HS-5 (cell line): ENCODE data around the gene LIX1.
"Not testable (repeated sequence)": the region's sequence is repeated elsewhere in the genome, so short reads cannot be mapped to it uniquely, and the experiment has no call there.

ENCODE experiments used
- DNase-seq: peaks from one replicate; pipeline ENCODE4 v3.0.0-alpha.2; 2012; ENCODE audit warnings: low read depth

LIX1 gene

GRCh38 chr5:97141539-97141938 is 872 bp downstream of the LIX1 start:
- no peak for DNase-seq

GRCh38 chr5:97141031-97141430 is 1.4 kb downstream of the LIX1 start:
- DNase-seq: no peak

GRCh38 chr5:97140250-97140649 is 2.2 kb downstream of the LIX1 start:
- not testable (repeated sequence) for DNase-seq

GRCh38 chr5:97136475-97136874 is 5.9 kb downstream of the LIX1 start:
- no peak for DNase-seq

- no peak for DNase-seq
Observed at GRCh38 chr5:97135868-97136267, 6.5 kb downstream of the LIX1 start.

GRCh38 chr5:97134634-97135033 is 7.8 kb downstream of the LIX1 start:
- DNase-seq: no peak

GRCh38 chr5:97133101-97133500 is 9.3 kb downstream of the LIX1 start:
- DNase-seq: no peak

GRCh38 chr5:97131921-97132320 is 10.5 kb downstream of the LIX1 start:
- DNase-seq: no peak

GRCh38 chr5:97131139-97131710 is 11.2 kb downstream of the LIX1 start:
- no peak for DNase-seq

GRCh38 chr5:97127727-97128126 is 14.7 kb downstream of the LIX1 start:
- DNase-seq: no peak

- DNase-seq: no peak
Observed at GRCh38 chr5:97125125-97125683, 17.2 kb downstream of the LIX1 start.

- DNase-seq: no peak
Observed at GRCh38 chr5:97124335-97124734, 18.1 kb downstream of the LIX1 start.

- no peak for DNase-seq
Observed at GRCh38 chr5:97121848-97122247, 20.6 kb downstream of the LIX1 start.

GRCh38 chr5:97120195-97120594 is 22.2 kb downstream of the LIX1 start:
- no peak for DNase-seq

GRCh38 chr5:97119007-97119390 is 23.4 kb downstream of the LIX1 start:
- no peak for DNase-seq

- DNase-seq: no peak
Observed at GRCh38 chr5:97118261-97119006, 24.0 kb downstream of the LIX1 start.

GRCh38 chr5:97115932-97116331 is 26.5 kb downstream of the LIX1 start:
- no peak for DNase-seq

GRCh38 chr5:97112230-97112629 is 30.2 kb downstream of the LIX1 start:
- DNase-seq: no peak

- no peak for DNase-seq
Observed at GRCh38 chr5:97111616-97112015, 30.8 kb downstream of the LIX1 start.

- no peak for DNase-seq
Observed at GRCh38 chr5:97111004-97111403, 31.4 kb downstream of the LIX1 start.

GRCh38 chr5:97107318-97107717 is 35.1 kb downstream of the LIX1 start:
- DNase-seq: no peak

- no peak for DNase-seq
Observed at GRCh38 chr5:97106216-97106581, 36.2 kb downstream of the LIX1 start.

- DNase-seq: no peak
Observed at GRCh38 chr5:97105501-97106215, 36.8 kb downstream of the LIX1 start.
